HPDE6-E6E7 (cell line): ENCODE data around the gene SLC9A3.

ENCODE experiments used
- DNase-seq: peaks from one replicate; pipeline ENCODE4 v3.0.0; 2011; ENCODE audit warnings: missing footprints; ENCODE audit errors: extremely low spot score

Gene SLC9A3

DNA sequence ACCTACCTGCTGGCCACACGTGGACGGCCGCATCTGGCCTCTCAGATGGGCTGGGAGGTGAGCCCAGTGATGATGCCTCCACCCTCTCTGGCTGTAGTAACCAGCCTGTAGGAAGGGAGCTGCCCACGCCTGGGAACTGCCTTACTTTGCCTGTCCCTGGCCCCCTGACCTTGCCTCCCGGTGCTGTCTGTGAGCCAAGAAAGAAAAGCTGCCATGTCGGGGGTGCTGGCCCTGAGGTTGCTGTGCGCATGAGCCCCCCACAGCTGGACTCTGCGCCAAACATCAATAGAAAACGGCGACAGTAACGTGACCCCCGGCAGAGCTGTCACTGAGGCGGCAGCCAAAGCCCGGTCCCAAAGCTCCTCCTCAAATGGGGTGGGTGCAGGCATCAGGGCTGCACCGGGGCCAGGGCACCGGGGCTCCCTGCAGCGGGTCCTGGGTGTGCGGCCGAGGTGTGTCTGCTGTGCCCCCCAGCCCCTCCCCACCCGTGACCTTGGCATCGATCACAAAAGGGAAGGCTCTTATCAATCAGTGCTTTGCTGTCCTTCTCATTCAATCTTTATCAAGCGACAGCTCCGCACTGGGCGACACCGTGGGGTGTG, 15.3 kb upstream of the SLC9A3 start:
- no peak for DNase-seq

DNA sequence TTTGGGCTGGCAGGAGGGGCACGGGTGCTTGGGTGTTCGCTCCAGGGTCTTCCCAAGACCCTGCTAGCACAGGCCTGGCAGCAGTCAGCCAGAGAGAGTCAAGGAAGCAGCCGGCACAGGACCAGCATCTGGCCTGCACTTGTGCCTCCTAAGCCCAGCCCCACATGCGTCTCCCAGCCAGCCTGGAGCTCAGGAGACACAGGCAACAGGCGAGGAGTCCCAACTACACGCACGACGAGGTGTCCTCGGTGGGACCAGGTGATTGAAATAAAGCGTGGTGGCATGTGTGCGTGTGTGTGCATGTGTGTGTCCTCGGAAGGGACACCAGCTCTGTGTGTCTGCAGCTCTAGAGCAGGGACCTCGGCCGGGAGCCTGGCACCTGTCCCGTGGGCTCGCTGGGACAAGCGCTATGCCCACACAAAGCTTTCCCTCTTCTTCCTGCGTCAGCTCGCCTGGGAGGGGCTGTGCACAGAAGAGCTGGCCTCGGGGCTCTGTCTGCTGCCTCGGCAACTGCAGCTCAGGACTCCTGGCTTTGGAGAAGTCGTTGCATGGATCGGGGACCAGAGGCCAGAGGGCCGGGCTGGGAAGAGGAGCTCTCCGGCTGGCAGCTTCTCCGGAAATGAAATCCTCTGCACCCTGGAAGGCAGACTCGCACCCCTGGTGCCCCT, 14.7 kb upstream of the SLC9A3 start:
- no peak for DNase-seq

DNA sequence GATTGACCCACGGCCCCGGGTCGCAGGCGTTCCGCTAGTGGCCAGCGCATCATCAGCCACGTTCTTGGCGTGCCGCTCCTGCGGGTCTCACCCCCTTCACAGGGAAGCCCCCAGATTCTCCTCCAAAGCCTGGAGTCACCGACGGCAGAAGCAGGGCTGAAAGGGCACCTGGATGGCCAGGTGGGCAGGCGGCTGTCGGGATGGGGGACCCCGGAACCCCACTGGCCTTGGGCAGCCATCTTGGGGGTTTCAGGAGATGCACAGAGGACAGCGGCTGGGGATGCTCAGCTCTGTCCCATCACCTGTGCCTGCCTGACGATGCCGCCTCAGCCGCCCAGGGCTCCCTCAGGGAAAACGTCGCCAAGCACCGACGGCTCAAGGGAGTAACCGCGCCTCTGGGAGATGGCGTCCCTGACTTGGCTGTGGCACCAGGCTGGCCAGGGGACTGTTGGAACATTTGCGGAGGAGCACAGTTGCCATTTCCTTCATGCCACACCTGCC, 14.1 kb upstream of the SLC9A3 start:
- no peak for DNase-seq

DNA sequence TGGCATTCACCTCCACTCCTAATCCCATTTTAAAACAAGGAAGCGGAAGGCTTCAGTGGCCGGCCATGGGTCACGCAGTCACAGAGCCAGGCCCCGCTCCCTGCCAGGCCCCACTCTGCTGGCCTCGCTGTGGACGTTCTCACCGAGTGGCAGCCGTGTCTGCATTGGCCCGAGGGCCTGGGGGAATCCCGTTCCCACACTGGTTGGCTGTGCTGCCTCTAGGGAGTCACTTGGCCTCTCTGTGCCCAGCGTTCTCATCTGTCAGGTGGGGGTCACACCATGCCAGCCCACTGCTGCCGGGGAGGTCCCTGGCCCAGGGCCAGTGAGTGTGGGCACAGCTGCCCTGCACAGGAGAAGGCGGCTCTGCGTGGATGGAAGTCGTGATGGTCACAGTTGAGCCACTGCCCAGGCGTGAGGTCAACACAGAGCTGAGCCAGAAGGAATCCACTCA, 13.4 kb upstream of the SLC9A3 start:
- DNase-seq: no peak

DNA sequence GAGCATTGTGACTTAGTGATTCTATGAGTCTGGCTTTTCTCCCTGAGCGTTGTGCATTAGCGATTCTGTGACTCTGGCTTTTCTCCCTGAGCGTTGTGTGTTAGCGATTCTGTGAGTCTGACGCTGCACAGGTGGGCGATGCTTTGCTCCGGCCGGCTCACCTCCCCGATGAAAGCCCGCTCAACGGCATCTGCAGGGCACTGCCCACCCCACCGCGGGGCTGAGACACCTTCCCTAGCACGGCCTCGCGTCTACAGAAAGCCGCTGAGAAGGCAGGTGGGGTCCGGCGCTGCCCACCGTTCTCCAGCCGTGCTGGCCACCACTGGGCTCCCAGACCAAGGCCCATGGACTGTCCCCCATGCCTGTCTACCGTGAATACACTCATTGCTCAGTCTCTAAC, 12.8 kb upstream of the SLC9A3 start:
- DNase-seq: no peak

DNA sequence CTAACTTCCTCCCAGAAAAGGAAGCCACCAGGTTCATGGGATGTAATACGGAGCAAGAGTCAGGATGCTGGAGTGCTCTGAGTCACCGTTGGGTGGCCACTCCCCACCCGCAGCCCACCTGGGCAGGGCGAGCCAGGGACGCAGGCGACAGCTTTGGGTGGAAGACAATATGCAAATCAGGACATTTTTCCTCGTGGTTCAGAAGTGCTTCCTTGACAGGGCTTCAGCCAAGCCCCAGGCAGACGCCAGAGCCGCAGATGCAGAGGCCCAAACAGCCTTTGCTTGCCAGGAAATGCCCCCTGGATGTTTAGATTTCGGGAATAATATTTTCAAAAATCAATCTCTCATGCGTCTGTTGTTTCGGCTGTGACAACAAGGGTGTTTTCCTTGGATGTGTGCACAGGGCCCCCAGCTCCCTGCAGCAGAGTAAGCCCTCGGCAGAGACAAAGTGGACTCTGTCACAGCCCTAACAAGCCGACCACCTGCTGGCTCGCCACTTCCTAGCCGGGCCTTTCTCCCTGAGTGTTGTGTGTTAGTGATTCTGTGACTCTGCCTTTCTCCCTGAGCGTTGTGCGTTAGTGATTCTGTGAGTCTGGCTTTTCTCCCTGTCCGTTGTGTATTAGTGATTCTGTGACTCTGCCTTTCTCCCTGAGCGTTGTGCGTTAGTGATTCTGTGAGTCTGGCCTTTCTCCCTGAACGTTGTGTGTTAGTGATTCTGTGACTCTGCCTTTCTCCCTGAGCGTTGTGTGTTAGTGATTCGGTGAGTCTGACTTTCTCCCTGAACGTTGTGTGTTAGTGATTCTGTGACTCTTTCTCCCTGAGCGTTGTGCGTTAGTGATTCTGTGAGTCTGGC, 11.8 kb upstream of the SLC9A3 start:
- no peak for DNase-seq

DNA sequence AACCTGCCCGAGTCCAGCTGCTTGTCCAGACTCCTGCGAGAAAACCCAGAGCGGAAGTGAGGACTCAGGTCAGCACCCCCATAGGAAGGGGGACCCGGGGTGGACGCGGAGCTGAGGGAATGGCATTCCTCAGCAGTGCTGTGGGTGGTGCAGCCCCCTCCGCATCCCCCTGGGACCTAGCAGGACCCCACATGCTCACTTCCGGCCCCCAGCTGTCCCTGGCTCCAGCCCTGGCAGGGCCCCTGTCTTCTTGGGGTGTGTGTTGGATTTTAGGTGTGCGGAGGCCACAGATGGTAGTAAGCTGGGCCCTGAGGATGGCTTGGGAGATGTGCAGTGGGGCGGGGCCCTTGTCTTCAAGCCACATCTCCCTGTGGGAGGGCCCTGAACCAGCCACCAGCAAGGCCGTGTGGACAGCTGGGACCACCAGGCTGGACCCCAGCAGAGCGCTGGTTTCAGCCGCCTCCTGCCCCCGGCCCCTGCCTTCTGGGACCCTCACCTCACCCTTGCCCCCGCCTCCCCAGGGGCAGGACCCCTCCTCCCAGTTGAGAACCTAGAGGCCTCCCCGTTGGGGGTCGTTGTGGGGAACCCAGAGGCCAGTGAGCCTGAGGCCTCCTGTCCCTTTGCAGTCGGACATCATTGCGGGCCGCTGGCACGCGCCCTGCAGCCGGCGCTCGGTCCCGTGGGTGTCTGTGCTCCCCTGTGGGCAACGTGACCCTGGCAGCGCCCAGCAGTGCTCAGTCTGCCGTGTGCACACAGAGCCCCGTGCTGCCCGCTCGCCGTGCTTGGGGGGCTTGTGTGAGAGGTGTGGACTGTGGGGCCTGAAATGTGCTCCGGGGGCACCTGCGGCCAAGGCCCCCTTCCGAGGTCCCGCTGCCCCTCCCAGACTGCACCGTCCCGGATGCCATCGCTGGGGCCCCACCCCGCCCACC, 10.8 kb upstream of the SLC9A3 start:
- DNase-seq: no peak

DNA sequence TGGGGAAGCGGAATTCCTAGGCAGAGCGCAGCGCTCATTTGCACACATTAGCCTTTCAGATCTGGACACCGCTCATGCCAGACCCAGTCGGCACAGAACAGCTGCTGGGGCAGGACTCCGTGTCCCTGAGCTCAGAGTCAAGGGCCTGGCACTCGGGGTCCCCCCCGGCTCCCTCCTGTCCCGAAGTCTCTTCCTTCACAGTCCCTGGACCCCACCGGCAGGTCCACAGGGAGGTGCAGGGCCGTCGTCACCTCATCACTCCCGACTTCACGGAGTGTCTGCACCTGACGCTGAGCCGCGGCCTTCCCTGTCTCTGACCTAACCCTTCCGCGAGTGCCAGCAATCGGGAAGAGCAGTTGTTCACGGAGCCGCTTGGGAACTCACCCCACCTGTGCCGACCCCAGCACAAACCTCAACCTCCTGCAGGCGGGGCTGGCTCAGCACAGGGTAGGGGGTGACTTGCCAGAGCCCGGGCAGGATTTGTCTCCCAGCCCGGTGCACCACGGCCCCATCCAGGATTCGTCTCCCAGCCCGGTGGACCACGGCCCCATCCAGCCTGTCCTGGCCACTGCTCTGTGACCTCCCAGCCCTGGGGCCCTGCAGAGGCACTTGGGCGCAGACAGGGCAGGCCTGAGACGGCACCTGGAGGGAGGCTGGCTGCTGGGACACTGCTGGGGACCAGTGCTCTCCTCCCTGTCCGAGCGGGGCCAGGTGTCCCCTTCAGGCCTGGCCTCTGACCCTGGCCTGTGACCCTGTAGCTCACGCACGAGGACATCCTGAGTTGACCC, 9.9 kb upstream of the SLC9A3 start:
- DNase-seq: no peak

DNA sequence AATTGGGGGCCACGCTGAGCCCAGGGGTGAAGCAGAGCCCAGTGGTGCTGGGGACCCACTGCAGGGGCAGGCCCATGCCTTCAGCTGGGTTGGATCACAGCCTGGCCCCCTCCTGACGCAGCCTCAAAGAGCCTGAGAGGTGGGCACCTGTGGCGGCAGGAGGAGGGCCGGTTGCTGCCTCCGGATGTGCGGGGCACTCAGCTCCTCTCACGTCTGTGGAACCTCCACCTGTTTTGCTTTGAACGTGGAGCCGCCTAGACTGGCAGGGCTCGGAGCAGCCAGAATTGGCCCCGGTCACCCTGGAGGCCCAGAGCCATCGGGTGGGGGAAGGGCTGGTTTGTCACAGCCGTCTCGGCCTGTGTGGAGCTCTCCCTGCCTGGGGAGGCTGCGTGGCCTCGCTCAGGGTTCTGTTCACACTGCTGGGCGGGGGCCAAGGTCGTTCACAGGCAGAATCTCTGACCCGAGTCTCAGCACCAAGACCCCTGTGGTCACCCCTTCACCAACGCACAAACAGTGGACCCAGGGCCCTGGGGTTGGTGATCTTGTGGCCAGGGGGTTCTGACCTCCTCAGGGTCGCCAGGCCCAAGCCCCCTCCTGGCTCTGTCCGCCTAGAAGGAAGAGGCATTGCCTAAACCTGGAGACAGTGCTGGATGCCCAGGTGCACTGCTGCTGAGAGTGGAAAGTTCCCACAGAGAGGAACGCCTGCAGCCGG, 9.2 kb upstream of the SLC9A3 start:
- DNase-seq: no peak

DNA sequence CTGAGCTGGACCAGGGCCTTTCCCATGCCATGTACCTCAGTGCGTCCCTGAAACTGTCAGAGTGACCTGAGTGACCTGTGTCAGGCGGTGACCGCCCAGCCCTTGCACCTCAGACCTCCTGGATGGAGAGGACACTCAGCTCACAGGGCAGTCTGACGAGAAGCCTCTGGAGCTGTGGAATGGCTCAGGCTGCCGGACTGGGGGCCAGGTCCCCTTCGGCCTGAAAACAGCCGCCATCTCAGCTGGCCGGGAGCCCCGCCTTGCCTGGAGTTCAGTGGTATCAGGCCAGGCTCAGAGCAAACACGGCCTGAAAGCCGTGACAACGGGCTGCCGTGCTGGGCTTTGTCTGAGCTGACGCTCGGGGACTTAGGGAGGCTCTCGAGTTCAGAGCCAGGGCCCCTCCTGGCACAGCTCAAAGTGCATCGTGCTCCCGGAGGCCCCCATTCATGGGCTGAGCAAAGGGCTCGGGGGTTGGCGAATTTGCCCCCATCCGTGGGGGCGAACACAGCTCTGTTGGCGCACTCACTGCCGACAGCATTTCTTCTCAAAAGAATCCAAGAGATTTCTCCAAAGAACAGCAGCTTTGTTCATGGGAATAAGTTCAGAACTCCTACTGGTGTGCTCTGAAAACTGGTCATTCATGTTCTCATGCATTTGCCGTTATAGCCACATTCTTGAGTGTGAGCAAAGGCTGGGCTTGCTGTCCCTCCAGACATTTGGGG, 8.4 kb upstream of the SLC9A3 start:
- DNase-seq: no peak

DNA sequence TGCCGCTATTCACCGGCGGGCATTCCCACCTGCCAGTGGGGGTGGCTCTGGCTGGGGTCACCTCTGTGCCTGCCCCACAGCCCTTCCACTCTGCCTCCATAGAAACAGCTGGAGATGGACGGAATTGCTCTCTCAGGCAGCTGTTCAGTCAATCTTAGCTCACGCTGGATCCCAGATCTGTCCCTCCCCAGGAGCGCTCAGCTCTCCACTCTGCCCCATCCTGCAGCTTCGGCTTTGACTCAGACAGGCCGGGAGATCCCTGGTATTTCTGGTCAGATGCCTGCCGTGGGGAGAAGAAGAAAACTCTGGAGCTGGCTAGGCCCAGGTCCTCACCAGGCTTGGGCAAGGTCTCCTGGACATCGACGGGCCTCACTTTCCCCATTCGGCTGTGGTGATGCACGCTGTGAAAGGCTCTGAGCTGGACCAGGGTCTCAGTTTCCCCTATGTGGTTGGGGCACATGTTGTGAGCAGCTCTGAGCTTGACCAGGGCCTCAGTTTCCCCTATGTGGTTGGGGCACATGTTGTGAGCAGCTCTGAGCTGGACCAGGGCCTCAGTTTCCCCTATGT, 7.6 kb upstream of the SLC9A3 start:
- DNase-seq: no peak

DNA sequence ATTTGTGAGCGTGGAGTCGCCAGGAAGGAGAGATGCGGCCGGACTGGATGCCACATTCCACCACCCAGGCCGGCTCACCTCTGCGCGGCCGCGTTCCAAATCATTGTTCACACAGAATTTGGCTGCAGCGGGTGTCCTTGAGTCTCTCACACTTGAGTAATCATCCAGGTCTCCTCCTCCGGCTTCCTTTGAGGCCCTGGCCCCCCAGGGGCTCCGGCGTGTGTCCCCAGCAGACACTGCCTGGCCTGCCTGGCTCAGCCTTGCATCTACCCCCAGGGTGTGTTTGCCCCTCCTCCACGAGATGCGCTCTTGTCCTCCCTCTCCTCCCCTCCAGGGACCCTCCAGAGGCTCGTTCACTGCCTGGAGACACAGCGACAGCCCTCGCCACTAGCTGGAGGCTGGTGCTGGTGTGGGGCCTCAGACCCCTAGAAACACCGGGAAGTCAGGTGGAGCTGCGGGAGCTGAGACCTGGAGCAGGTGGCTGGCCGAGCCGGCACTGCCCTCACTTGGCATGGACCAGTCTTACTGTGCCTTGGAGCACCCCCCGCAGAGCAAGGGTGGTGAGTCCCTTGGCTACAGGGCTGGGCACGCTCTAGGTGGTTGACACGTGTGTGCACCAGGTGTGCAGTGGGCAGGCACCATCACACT, 7.0 kb upstream of the SLC9A3 start:
- DNase-seq: no peak

DNA sequence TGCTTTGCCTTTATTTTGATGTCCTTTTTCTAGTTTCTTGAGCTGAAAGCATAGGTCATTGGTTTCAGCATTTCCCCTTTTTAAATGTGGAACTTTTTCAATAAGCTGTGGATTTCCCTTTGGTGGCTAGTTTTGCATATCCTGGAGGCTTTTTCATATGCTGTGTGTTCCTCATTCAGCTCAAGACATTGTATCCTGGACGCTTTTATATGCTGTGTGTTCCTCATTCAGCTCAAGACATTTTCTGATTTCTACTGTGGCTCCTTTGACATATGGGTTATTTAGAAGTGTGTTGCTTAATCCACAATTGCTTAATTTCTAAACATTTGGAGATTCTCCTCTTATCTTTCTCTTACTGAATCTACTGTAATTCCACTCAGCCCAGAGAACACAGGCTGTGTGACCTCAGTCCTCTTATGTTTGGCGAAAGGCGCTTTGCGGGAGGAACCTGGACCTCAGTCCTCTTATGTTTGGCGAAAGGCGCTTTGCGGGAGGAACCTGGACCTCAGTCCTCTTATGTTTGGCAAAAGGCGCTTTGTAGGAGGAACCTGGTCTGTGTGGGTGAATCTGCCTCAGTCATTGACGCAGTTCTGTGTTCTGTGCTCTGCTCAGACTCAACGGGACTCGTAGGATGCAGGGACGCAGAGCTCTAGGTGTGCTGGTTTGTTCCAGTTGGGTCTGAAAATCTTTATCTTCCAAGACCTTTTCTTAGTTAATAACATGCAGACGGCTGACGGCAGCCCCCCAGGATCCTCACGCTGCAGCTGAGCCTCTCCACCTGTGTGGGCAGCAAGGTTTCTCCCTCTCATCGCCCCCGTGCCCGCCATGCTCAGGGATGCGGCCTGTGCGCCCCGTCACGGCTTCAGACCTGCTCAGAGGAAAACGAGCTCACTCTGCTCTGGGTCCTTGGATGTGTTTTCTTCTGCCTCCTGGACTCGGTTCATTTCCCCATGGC, 6.0 kb upstream of the SLC9A3 start:
- DNase-seq: no peak

DNA sequence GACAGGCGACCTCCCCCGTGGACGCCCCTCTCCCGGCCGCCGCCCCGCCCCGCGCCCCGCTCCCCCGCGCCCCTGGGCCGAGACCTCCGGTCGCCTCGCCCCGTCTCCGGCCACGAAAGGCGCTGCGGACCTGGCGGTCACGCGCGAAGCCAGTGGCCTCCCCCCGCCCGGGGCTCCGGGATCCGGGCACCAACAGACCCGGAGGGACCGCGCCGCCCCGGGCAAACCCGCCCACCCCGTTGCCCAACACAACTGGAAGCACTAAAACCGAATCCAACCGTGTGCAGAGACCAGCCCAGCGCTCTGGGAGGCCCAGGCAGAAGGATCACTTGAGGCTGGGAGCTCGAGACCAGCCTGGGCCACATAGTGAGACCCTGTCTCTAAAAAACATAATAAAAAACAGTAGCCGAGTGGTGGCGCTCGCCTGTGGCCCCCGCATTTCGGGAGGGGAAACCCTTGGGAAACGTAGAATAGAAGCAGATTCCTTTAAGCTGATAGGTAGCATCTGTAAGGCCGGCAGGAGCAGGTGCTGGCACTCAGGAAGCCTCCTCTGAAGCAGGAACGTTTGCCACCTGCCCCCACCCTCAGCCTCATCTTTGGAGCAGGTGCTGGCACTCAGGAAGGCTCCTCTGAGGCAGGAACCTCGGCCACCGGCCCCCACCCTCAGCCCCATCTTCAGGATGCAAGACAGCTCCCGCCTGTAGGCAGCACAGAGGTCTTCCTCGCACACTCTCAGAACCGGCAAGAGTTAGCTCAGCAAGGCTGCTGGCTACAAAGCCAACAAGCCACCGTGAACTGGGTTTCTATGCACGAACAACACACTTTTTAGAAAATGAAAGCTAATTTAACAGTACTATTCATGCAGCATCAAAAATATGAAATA, 4.6 kb upstream of the SLC9A3 start:
- no peak for DNase-seq

DNA sequence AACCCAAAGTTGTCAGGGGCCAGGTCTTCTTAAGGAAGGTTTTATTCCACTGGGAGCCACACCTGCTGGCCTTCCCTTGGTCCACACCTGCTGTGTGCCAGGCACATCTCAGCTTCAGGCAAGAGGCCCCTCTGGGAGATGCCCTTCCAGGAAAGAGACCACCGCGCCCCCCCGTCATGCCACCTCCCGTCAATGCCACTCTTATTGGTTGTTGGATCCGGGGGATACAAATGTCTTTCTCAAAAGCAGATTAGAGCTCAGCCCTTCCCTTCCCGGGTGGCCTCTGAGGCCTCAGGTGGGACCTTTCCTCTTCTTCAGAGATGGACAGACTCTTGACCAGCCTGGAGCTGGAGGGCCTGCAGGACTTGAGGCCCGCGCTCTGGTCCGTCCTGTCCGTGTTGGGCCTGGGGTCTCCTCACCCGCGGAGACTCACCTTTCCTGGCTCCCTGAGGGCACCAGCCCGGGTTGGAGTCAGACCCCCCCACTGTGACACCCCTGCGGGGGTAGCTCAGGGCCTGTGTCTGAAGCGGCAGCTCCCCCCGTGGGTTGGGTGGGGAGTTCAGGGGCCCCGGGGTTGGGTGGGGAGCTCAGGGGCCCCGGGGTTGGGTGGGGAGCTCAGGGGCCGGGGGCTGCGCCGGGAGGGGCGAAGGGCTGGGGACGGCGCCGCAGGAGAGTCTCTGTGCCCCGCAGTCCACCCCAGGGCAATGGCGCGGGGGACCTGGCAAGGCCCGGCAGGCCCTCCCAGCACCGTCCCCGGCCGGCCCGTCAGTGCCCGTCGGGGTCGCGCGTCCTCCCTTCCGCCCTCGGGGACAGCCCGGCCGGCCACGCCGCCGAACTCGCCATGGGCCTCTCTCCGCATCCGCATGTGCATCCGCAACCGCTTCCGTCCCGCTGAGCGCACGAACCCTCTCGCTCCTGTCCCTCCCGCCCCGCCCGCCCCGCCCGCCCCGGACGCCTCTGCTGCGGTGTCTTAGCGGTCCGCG, 3.7 kb upstream of the SLC9A3 start:
- DNase-seq: no peak
